IPS-15b (cell line): ENCODE measurements around the gene RALB.
"Not testable (repeated sequence)": the region's sequence is repeated elsewhere in the genome, so short reads cannot be mapped to it uniquely, and the experiment has no call there.

Source experiments
- H3K27me3 ChIP-seq: one replicate; pipeline ENCODE4 v1.6.1; 2013; ENCODE audit warnings: low read length; ENCODE audit not compliant: control insufficient read depth, insufficient read depth
- H3K36me3 ChIP-seq: one replicate; pipeline ENCODE4 v1.6.1; 2013; ENCODE audit warnings: low read length; ENCODE audit not compliant: control insufficient read depth, insufficient read depth
- H3K4me1 ChIP-seq: one replicate; pipeline ENCODE4 v1.6.1; 2013; ENCODE audit warnings: mild to moderate bottlenecking, low read length; ENCODE audit not compliant: control insufficient read depth, insufficient read depth
- H3K4me3 ChIP-seq: one replicate; pipeline ENCODE4 v1.5.1; 2013; ENCODE audit warnings: low read depth, low read length
- H3K9ac ChIP-seq: one replicate; pipeline ENCODE4 v1.6.1; 2013; ENCODE audit warnings: low read depth, mild to moderate bottlenecking, low read length
- H3K9me3 ChIP-seq: one replicate; pipeline ENCODE4 v1.6.1; 2013; ENCODE audit warnings: mild to moderate bottlenecking, low read length; ENCODE audit not compliant: control insufficient read depth, insufficient read depth

Gene RALB

DNA sequence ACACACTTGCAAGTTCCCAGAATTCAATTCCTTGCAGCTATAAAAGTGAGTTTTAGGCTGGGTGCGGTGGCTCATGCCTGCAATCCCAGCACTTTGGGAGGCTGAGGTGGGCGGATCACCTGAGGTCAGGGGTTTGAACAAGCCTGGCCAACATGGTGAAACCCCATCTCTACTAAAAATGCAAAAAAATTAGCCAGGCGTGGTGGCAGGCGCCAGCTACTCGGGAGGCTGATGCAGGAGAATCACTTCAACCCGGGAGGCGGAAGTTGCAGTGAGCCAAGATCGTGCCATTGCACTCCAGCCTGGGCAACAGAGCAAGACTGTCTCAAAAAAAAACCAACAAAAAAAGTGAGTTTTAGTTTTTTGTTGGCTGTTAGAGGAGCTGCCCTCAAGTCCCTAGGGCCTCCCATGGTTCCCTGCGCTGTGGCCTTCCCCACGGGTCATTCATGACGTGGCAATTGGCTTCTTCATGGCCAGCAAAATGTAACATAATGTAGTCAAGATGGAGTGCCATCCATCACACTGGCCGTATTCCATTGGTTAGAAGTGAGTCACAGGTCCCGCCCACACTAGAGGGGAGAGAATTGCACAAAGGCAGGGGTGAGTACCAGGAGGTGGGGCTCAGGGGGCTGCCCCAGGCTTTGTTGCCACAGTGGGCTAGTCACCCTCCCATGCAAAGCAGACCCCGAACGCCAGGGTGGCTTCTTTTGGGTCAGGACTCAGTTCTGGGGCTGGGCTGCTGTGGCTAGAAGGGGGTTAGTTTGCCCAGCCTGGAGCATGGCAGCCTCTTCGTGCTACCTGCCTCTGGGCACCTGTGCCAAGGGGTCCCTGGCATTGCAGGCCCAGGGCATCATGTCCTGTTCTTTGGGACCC, 55.6 kb downstream of the RALB start:
- no peaks in the 10 kb centered on the region for H3K36me3 ChIP-seq
- H3K9me3 ChIP-seq = no peaks in the 10 kb centered on the region
- H3K4me3 ChIP-seq = no peak overlapping the region
- H3K27me3 ChIP-seq = peaks cover 24% of the 10 kb centered on the region
- H3K9ac ChIP-seq = no peak overlapping the region
- H3K4me1 ChIP-seq = peaks cover 4% of the 10 kb centered on the region

DNA sequence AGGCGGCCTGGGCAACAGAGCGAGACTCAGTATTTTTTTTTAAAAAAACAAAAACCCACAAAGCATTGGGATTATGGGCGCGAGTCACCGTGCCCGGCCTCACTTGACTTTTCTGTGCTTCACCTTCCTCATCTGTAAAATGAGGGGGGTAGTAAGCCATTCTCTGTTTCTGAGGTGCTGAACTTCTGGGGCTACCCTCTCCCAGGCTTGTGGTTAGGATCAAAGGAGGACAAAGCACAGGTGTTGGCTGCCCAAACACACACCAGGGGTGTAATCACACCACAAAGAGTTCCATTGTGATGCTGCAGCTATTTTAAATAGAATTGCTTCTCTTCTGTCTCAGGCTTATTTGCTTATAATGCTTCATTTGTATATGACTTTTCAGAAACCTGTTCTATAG, 57.5 kb downstream of the RALB start:
- Histone ChIP-seq H3K4me1 (peaks cover 6% of the 10 kb centered on the region), H3K9me3 (no peaks in the 10 kb centered on the region), H3K27me3 (peaks cover 39% of the 10 kb centered on the region), H3K9ac (no peak overlapping the region), H3K4me3 (no peak overlapping the region), H3K36me3 (no peaks in the 10 kb centered on the region)

DNA sequence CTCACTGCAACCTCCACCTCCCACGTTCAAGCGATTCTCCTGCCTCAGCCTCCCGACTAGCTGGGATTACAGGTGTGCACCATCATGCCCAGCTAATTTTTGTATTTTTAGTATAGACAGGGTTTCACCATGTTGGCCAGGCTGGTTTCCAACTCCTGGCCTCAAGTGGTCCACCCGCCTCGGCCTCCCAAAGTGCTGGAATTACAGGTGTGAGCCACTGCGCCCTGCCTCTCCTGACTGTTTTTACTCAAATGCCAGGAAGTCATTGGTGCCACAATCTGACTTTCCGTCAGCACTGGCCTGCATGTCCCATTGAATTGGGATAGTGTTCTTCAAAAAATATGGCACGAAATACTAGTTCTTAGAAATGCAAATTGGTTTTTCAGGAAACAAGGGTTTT, 58.2 kb downstream of the RALB start:
- H3K27me3 ChIP-seq = peaks cover 46% of the 10 kb centered on the region
- not testable (repeated sequence) for H3K4me1 ChIP-seq, H3K9me3 ChIP-seq, H3K9ac ChIP-seq, H3K4me3 ChIP-seq, H3K36me3 ChIP-seq

DNA sequence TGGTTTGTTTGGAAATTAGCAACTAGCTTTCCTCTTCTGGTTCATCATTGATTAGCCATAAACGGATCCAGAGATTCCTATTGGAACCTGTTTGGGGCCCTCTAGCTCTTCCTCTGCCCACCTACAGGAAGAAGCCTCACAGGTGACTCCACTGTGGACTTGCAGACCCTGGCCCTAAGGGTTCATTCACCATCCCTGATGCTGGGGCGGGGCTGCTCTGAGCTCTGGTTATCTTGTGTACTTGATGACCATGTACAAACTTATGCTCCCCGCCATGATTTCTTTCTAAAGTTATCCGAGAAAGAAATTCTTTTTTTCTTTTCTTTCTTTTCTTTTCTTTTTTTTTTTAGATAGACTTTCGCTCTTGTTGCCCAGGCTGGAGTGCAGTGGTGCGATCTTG, 59.4 kb downstream of the RALB start:
- Histone ChIP-seq H3K27me3 (peaks cover 47% of the 10 kb centered on the region), H3K9ac (no peak overlapping the region), H3K36me3 (no peaks in the 10 kb centered on the region), H3K4me1 (peaks cover 6% of the 10 kb centered on the region), H3K9me3 (no peaks in the 10 kb centered on the region), H3K4me3 (no peak overlapping the region)

DNA sequence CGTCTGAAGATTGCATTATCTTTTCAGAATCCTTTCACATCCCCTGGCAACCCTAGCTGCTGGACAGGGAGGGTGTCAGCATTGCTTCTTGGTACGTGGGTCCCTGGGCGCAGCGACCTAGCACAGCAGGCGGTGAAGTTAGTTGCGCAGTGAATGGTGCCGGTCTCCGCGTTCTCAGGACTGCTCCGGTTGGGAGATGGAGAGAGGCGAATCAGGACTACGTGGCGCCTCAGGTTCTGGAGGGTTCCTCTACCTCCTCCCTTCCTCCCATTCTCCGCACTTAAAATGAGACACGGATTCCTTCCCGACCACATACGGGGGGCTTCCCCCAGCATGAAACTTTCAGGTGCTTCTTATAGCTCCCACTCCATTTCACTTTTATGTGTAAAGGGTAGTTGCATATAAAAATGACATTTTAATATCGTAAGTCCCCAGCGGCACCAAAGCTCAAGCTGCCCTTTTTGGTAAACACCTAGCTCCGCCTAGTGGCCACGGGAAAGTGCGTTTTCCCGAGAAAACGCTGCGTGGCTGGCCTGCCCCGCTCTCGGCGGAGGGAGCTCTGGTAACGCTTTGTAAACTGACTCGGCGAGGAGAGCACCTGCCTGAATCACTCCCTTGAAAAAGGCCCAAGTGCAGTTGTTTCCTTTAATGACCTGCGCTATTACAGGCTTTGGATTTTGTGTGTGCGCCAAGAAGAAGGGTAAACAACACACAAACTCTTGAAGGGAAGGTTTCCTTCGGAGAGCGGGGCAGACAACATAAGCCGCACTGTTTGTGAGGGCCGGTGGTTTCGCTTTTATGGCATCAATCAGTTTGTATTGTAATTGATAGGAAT, 60.4 kb downstream of the RALB start:
- Histone ChIP-seq H3K9ac (no peak overlapping the region), H3K4me3 (peak overlapping the region; percentile 48), H3K9me3 (no peaks in the 10 kb centered on the region), H3K36me3 (no peaks in the 10 kb centered on the region), H3K4me1 (peaks cover 6% of the 10 kb centered on the region), H3K27me3 (peaks cover 47% of the 10 kb centered on the region)

DNA sequence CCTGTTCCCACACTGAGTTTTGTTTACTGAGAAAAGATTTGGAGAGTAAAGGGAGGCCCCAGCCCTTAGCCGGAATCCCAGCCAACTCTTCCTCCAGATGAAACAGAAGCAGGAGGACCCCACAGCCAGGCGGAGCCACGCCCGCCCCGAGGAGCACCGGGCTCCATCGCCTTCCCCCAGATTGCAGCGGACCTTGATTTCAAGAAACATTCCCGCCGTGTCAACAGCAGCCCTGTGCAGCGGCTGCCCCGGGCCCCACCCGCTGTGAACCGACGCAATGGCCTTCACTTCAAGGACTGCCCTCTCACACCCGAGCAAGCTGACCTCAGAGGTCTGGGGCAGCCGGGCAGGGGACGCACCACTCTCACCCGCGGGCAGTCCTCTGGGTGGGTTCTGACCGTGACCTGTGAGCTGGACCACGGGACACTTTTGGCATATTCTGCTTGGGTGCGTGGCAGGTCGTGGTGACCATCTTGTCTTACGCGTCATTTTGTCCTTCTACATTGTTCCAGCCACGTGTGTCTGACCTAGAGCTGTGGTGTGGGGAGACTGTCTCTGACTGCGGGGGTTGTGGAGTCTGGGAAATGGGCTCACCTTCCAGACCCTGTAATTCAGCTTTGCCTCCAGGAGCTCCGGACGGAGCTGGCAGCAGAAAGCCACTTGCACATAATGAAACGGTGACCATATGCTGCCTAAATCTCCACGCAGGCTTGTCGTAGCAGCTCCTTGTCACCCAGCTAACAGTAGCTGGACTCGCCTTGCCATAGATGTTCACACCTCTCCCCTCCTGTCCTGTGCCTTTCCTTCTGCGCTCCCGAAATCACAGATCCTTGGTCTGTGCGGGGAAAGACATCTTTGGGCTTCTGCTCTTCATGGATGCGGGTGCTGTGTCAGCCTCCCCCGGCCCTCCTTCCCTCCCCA, 61.3 kb downstream of the RALB start:
- H3K36me3 ChIP-seq = no peaks in the 10 kb centered on the region
- peaks cover 6% of the 10 kb centered on the region for H3K4me1 ChIP-seq
- H3K27me3 ChIP-seq = peaks cover 43% of the 10 kb centered on the region
- H3K9ac ChIP-seq = no peak overlapping the region
- no peaks in the 10 kb centered on the region for H3K9me3 ChIP-seq
- peak overlapping the region; percentile 48 for H3K4me3 ChIP-seq

DNA sequence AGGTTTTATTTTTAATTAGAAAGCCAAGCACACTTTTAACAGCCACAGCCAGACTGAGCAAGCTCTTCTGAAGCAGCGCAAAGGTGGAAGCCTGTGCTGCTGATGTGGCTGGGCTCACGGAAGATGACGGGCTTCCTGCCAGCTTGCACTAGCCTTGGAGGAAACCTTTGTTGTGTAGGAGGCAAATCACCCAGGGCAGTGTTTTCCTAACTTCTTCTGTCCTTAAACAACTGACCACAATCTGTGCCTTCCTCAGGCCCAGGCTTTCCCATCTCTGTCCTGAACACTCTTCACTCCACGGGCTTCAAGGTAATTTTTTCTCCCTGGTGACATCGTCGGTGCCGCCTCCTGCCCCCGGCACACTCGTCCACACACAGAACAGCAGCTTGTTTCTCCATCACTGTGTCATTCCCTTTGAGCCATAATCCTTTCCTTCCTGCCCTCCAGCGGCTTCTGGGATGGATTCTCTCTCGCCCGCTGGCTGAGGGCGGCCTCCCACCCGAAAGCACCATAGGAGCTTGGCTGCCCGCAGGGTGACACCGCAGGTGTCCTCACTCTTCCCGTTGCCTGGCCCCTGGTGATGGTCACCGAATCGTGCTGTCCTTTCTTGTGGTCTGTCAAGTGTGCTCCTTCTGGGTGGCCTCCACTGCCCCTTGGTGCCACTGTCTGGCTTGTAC, 62.2 kb downstream of the RALB start:
- Histone ChIP-seq H3K9ac (no peak overlapping the region), H3K27me3 (peaks cover 43% of the 10 kb centered on the region), H3K9me3 (no peaks in the 10 kb centered on the region), H3K4me1 (peaks cover 6% of the 10 kb centered on the region), H3K4me3 (no peak overlapping the region), H3K36me3 (no peaks in the 10 kb centered on the region)

DNA sequence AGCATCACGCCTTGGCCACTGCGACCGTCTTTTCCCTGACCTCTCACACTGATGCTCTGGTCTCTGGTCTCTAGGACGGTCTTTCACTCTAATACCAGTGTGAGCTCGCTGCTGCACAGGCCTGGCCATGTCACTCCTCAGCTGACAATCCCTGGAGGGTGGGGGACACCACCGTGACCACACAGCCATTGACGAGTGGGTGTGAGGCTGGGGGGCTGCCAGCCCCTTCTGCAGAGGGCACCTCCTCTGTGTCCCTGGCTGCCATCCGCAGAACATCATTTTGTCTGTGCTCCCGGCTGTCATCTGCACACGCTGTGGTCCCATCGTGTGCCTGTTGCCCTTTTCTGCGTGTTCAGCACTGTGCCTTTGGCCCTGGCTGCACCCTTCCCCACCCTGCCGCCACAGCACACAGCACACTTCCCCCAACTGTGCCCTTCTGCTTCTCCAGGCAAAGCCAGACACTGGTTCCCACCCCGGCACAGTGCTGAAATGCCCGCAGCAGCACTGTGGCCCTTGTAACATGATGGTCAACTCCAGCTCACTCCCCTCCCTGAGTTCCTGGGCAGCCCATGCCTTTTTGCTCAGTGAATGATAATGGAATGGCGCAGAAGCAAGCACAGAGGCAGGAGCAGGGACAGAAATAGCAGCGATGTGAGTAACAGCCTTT, 62.8 kb downstream of the RALB start:
- Histone ChIP-seq H3K27me3 (peaks cover 43% of the 10 kb centered on the region), H3K36me3 (no peaks in the 10 kb centered on the region), H3K4me1 (peaks cover 4% of the 10 kb centered on the region), H3K9me3 (no peaks in the 10 kb centered on the region), H3K9ac (no peak overlapping the region), H3K4me3 (no peak overlapping the region)

DNA sequence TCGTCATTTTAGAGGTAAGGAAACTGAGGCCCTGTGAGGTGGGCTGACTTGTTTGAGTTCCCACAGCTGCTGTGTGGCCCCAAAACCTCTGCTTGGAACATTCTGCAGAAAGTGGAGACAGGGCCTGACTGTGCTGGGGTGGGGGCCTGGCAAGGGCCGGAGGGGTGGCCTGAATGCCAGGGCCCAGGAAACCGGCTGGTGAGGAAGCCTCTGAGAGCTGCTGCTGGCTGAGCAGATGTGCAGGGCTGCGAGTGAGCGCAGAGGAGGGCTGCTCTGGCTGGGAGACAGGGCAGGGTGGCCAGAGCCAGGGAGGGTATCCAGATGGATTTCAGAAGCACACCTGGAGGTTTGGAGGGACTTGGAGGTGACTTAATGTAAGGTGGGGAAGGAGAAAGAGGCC, 63.4 kb downstream of the RALB start:
- no peaks in the 10 kb centered on the region for H3K36me3 ChIP-seq
- no peak overlapping the region for H3K4me3 ChIP-seq
- no peak overlapping the region for H3K9ac ChIP-seq

DNA sequence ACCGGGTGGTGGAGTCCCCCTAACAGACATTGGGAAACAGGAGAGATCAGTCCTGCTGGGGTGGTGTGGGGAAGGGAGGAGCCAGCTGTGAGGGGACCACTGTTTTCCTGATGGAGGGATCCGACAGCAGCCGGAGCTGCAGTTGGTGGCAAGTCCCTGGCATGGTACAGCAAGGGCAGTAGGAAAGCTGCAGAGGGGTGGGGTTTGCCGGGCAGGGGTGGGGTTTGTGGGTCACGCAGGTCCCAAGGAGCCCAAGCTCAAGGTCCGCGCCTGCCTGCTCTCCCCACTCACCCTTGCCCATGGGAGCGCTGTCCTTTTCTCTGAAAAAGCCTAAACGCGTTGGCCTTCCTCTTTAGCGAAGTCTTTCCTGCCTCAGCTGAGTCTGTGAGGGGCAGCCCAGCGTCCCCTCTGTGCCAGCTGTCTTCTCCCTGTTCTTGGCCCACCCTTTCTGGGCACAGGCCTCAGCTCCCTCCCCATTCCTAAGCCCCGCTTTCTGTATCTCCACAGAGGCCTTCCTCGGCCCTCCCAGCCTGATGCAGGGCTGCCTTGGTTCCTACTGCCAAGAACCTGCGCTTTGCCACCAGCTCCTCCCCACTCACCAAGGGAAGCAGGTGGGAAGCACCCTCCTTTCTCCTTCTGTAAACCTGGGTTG, 64.0 kb downstream of the RALB start:
- H3K9me3 ChIP-seq = no peaks in the 10 kb centered on the region

More for the DNA sequence above, 63.4 kb downstream of the RALB start:
- Histone ChIP-seq H3K27me3 (peaks cover 41% of the 10 kb centered on the region), H3K9me3 (no peaks in the 10 kb centered on the region), H3K4me1 (peaks cover 3% of the 10 kb centered on the region)

More for the DNA sequence above, 64.0 kb downstream of the RALB start:
- Histone ChIP-seq H3K36me3 (no peaks in the 10 kb centered on the region), H3K27me3 (peaks cover 38% of the 10 kb centered on the region), H3K9ac (no peak overlapping the region), H3K4me3 (no peak overlapping the region), H3K4me1 (peaks cover 3% of the 10 kb centered on the region)
